H9 (cell line): ENCODE measurements around the gene MVP. TPM values are rescaled to one million over a fixed set of nuclear protein-coding genes. Genes with fewer than 3 reads are reported as not detected.

Experiments
- DNase-seq: peaks from one replicate; pipeline ENCODE4 v3.0.0-alpha.2; 2017
- H2AFZ ChIP-seq: one replicate; pipeline ENCODE4 v1.6.1; 2013; ENCODE audit warnings: mild to moderate bottlenecking, low read length, control low read depth, moderate library complexity
- H2AK5ac ChIP-seq: 2 replicates; pipeline ENCODE4 v1.6.1; 2013; ENCODE audit warnings: low read length, control low read depth, mixed read lengths; ENCODE audit not compliant: insufficient read length
- H2BK120ac ChIP-seq: one replicate; pipeline ENCODE4 v1.6.1; 2013; ENCODE audit warnings: low read depth, mild to moderate bottlenecking, low read length, control low read depth, inconsistent platforms; ENCODE audit not compliant: poor library complexity, severe bottlenecking
- H2BK12ac ChIP-seq: 2 replicates; pipeline ENCODE4 v1.6.1; 2013; ENCODE audit warnings: low read length, control low read depth, mixed read lengths, low read depth; ENCODE audit not compliant: insufficient read length
- H2BK15ac ChIP-seq: 2 replicates; pipeline ENCODE4 v1.6.1; 2013; ENCODE audit warnings: low read depth, low read length, control low read depth
- H2BK20ac ChIP-seq: one replicate; pipeline ENCODE4 v1.6.1; 2013; ENCODE audit warnings: low read depth, mild to moderate bottlenecking, low read length, control low read depth, inconsistent platforms; ENCODE audit not compliant: poor library complexity, severe bottlenecking
- H2BK5ac ChIP-seq: 2 replicates; pipeline ENCODE4 v1.6.1; 2013; ENCODE audit warnings: low read length, control low read depth, mixed read lengths; ENCODE audit not compliant: insufficient read length
- H3K14ac ChIP-seq: 2 replicates; pipeline ENCODE4 v1.6.1; 2013; ENCODE audit warnings: low read length, control low read depth; ENCODE audit not compliant: insufficient read depth
- H3K18ac ChIP-seq: 2 replicates; pipeline ENCODE4 v1.6.1; 2013; ENCODE audit warnings: low read depth, mild to moderate bottlenecking, mixed read lengths, low read length, control low read depth; ENCODE audit not compliant: insufficient read length
- H3K23ac ChIP-seq: 2 replicates; pipeline ENCODE4 v1.6.1; 2013; ENCODE audit warnings: low read length, control low read depth, mixed read lengths, low read depth; ENCODE audit not compliant: insufficient read length
- H3K23me2 ChIP-seq: 2 replicates; pipeline ENCODE4 v1.6.1; 2013; ENCODE audit warnings: low read depth, mild to moderate bottlenecking, mixed read lengths, low read length, control low read depth; ENCODE audit not compliant: insufficient read length, poor library complexity, severe bottlenecking
- H3K27ac ChIP-seq: 2 replicates; pipeline ENCODE4 v1.5.1; 2013; ENCODE audit warnings: low read length, control low read depth, mixed read lengths, low read depth; ENCODE audit not compliant: insufficient read length
- H3K27me3 ChIP-seq: 2 replicates; pipeline ENCODE4 v1.6.1; 2013; ENCODE audit warnings: low read length, control low read depth, inconsistent platforms; ENCODE audit not compliant: insufficient read depth
- H3K4ac ChIP-seq: 2 replicates; pipeline ENCODE4 v1.6.1; 2013; ENCODE audit warnings: low read depth, mild to moderate bottlenecking, control low read depth, inconsistent platforms, low read length, moderate library complexity
- H3K4me1 ChIP-seq: 2 replicates; pipeline ENCODE4 v1.6.1; 2013; ENCODE audit warnings: low read length, control low read depth, inconsistent platforms; ENCODE audit not compliant: insufficient read depth
- H3K4me2 ChIP-seq: 2 replicates; pipeline ENCODE4 v1.6.1; 2013; ENCODE audit warnings: low read length, control low read depth, mixed read lengths; ENCODE audit not compliant: insufficient read length, insufficient read depth
- H3K56ac ChIP-seq: 2 replicates; pipeline ENCODE4 v1.6.1; 2013; ENCODE audit warnings: low read depth, mild to moderate bottlenecking, mixed read lengths, low read length, control low read depth; ENCODE audit not compliant: insufficient read length
- H3K79me1 ChIP-seq: 2 replicates; pipeline ENCODE4 v1.6.1; 2013; ENCODE audit warnings: low read depth, mild to moderate bottlenecking, moderate library complexity, low read length, control low read depth, inconsistent platforms; ENCODE audit not compliant: insufficient read depth, poor library complexity, severe bottlenecking
- H3K79me2 ChIP-seq: 2 replicates; pipeline ENCODE4 v1.6.1; 2013; ENCODE audit warnings: low read length, control low read depth, inconsistent platforms; ENCODE audit not compliant: insufficient read depth
- H3K9ac ChIP-seq: 2 replicates; pipeline ENCODE4 v1.6.1; 2013; ENCODE audit warnings: low read length, control low read depth, mixed read lengths; ENCODE audit not compliant: insufficient read length; ENCODE audit errors: extremely low read depth
- H3K9me3 ChIP-seq: one replicate; pipeline ENCODE4 v1.6.1; 2013; ENCODE audit warnings: low read depth, low read length, inconsistent platforms; ENCODE audit not compliant: control insufficient read depth
- H3T11ph ChIP-seq: one replicate; pipeline ENCODE4 v1.6.1; 2013; ENCODE audit warnings: mild to moderate bottlenecking, low read length, control low read depth, inconsistent platforms
- H4K20me1 ChIP-seq: one replicate; pipeline ENCODE4 v1.6.1; 2013; ENCODE audit not compliant: control insufficient read depth, insufficient read length, insufficient read depth
- H4K5ac ChIP-seq: 2 replicates; pipeline ENCODE4 v1.6.1; 2013; ENCODE audit warnings: low read depth, mild to moderate bottlenecking, mixed read lengths, low read length, control low read depth; ENCODE audit not compliant: insufficient read length
- H4K8ac ChIP-seq: replicated peaks from 2 replicates; pipeline ENCODE4 v1.6.1; 2013; ENCODE audit warnings: low read length, control low read depth, mixed read lengths, low read depth; ENCODE audit not compliant: insufficient read length
- H4K91ac ChIP-seq: 2 replicates; pipeline ENCODE4 v1.6.1; 2013; ENCODE audit warnings: low read depth, mild to moderate bottlenecking, moderate library complexity, mixed read lengths, low read length, control low read depth; ENCODE audit not compliant: insufficient read length
- H3K27ac Mint-ChIP-seq, 3 experiments: 2 replicates in 2 of 3; 3 replicates in 1 of 3; pipeline ENCODE4 v1.8.0; 2020 to 2021; ENCODE audit warnings: mixed read lengths in 3 of 3, mild to moderate bottlenecking in 1 of 3, moderate library complexity in 1 of 3
- H3K27me3 Mint-ChIP-seq: 2 replicates; pipeline ENCODE4 v1.8.0; 2021; ENCODE audit warnings: low read depth, mild to moderate bottlenecking, moderate library complexity, mixed read lengths
- H3K36me3 Mint-ChIP-seq, 3 experiments: 2 replicates in 2 of 3; 3 replicates in 1 of 3; pipeline ENCODE4 v1.8.0; 2020 to 2021; ENCODE audit warnings: low read depth in 3 of 3, mixed read lengths in 3 of 3; ENCODE audit not compliant: insufficient read depth in 1 of 3
- H3K4me1 Mint-ChIP-seq, 2 experiments: 2 replicates each; pipeline ENCODE4 v1.8.0; 2020; ENCODE audit warnings: mixed read lengths in 2 of 2
- H3K4me3 Mint-ChIP-seq, 2 experiments: 2 replicates in 1 of 2; 3 replicates in 1 of 2; pipeline ENCODE4 v1.8.0; 2020 to 2021; ENCODE audit warnings: mild to moderate bottlenecking in 2 of 2, mixed read lengths in 2 of 2, moderate library complexity in 1 of 2
- H3K9me3 Mint-ChIP-seq, 2 experiments: 2 replicates in 1 of 2; 3 replicates in 1 of 2; pipeline ENCODE4 v1.8.0; 2020; ENCODE audit warnings: mild to moderate bottlenecking in 2 of 2, mixed read lengths in 2 of 2, moderate library complexity in 1 of 2
- WGBS: extraction: QIAGEN DNeasy Blood & Tissue Kit; methylation state at CpG from one replicate; pipeline ENCODE4 v1.1.7; 2013; ENCODE audit warnings: missing lambda C conversion rate, low lambda C conversion rate, mixed read lengths; ENCODE audit not compliant: insufficient read length; ENCODE audit errors: extremely low coverage; 5-methylcytosine and 5-hydroxymethylcytosine counted together
- total RNA-seq: library from RNA; stranded (reverse); gene quantifications from 2 replicates; pipeline ENCODE4 v1.2.1, GENCODE V29; 2021
- TF ChIP-seq, protein P1 (sequence below): fragments of 200-600 bp; sonication (generic); conservative IDR thresholded peaks from 3 replicates; pipeline ENCODE4 v1.8.0; 2021; ENCODE audit warnings: antibody characterized with exemption, mild to moderate bottlenecking

The MVP gene
- total RNA-seq, 1 experiment from 2014 or later, result 3.1 TPM

DNA sequence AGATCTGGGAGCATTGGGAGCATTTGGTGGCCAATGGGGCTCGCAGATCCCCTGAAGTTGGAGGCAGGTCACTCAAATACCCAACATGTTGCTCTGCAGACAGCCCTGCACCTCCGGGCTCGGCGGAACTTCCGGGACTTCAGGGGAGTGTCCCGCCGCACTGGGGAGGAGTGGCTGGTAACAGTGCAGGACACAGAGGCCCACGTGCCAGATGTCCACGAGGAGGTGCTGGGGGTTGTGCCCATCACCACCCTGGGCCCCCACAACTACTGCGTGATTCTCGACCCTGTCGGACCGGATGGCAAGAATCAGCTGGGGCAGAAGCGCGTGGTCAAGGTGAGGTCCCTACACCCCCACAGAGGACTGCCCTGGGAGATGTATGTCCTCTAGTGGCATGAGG lies 16.4 kb downstream of the MVP start:
- no peak overlapping the region for H2BK5ac ChIP-seq
- no peak overlapping the region for H2BK15ac ChIP-seq
- H3K18ac ChIP-seq, result no peak overlapping the region
- no peaks in the 10 kb centered on the region for H3K4me1 Mint-ChIP-seq
- no peak overlapping the region for H2AFZ ChIP-seq
- no peak overlapping the region for H4K8ac ChIP-seq
- no peak overlapping the region for H3K56ac ChIP-seq
- no peak overlapping the region for H3K27ac Mint-ChIP-seq
- H3K9me3 Mint-ChIP-seq, result no peaks in the 10 kb centered on the region
- no peaks in the 10 kb centered on the region for H3K36me3 Mint-ChIP-seq
- H2AK5ac ChIP-seq, result no peak overlapping the region
- no peak overlapping the region for H3K4me3 Mint-ChIP-seq
- no peak overlapping the region for H4K5ac ChIP-seq
- H3K4me2 ChIP-seq, result no peak overlapping the region
- no peaks in the 10 kb centered on the region for H3K79me2 ChIP-seq
- TF ChIP-seq, protein P1, sequence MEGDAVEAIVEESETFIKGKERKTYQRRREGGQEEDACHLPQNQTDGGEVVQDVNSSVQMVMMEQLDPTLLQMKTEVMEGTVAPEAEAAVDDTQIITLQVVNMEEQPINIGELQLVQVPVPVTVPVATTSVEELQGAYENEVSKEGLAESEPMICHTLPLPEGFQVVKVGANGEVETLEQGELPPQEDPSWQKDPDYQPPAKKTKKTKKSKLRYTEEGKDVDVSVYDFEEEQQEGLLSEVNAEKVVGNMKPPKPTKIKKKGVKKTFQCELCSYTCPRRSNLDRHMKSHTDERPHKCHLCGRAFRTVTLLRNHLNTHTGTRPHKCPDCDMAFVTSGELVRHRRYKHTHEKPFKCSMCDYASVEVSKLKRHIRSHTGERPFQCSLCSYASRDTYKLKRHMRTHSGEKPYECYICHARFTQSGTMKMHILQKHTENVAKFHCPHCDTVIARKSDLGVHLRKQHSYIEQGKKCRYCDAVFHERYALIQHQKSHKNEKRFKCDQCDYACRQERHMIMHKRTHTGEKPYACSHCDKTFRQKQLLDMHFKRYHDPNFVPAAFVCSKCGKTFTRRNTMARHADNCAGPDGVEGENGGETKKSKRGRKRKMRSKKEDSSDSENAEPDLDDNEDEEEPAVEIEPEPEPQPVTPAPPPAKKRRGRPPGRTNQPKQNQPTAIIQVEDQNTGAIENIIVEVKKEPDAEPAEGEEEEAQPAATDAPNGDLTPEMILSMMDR, result no peak
- no peaks in the 10 kb centered on the region for H3K27me3 Mint-ChIP-seq
- H3K27ac ChIP-seq, result no peak overlapping the region
- no peak overlapping the region for H3T11ph ChIP-seq
- H4K20me1 ChIP-seq, result no peaks in the 10 kb centered on the region
- no peaks in the 10 kb centered on the region for H3K9me3 ChIP-seq
- H3K9ac ChIP-seq, result no peak overlapping the region
- no CpG with 5 or more reads among the region's 15 CpGs for WGBS
- H3K79me1 ChIP-seq, result no peaks in the 10 kb centered on the region
- peaks cover 2% of the 10 kb centered on the region; the same call in 1 of the 2 replicates for H3K4me1 ChIP-seq
- no peak overlapping the region for H3K4ac ChIP-seq
- no peak overlapping the region for H2BK12ac ChIP-seq
- H4K91ac ChIP-seq, result no peak overlapping the region
- no peak for DNase-seq
- H3K23ac ChIP-seq, result no peak overlapping the region
- H3K14ac ChIP-seq, result no peak overlapping the region
- no peak overlapping the region for H2BK20ac ChIP-seq
- H3K27me3 ChIP-seq, result no peaks in the 10 kb centered on the region
- H2BK120ac ChIP-seq, result no peak overlapping the region
- H3K23me2 ChIP-seq, result peaks cover 4% of the 10 kb centered on the region
